HG03565 (cell line): ENCODE results near the gene FGF16.
"Not testable (repeated sequence)": the region's sequence is repeated elsewhere in the genome, so short reads cannot be mapped to it uniquely, and the experiment has no call there.

Source experiments
- ATAC-seq: cut with Tn5 transposase; IDR thresholded peaks from one replicate; pipeline ENCODE4 v1.9.1; 2021; ENCODE audit warnings: mild to moderate bottlenecking, moderate library complexity; ENCODE audit not compliant: unreplicated experiment

The FGF16 gene

GRCh38 chrX:77446908-77447652 lies at the start of gene FGF16:
FGF16 (plus strand) TSS chrX:77447389; CDS start chrX:77447675, 286 bp downstream.
- ATAC-seq, result no peak

GRCh38 chrX:77398330-77398954 lies 48.7 kb upstream of the FGF16 start:
- ATAC-seq, result no peak

GRCh38 chrX:77404419-77404818 lies 42.8 kb upstream of the FGF16 start:
- no peak for ATAC-seq

- not testable (repeated sequence) for ATAC-seq
These were observed 39.4 kb upstream of the FGF16 start for GRCh38 chrX:77407821-77408220.

GRCh38 chrX:77412631-77413030 lies 34.6 kb upstream of the FGF16 start:
- ATAC-seq, result no peak

- ATAC-seq, result no peak
These were observed 32.0 kb upstream of the FGF16 start for GRCh38 chrX:77415161-77415560.

- no peak for ATAC-seq
These were observed 31.3 kb upstream of the FGF16 start for GRCh38 chrX:77415882-77416281.

- ATAC-seq, result peak; percentile 45
These were observed 24.1 kb upstream of the FGF16 start for GRCh38 chrX:77422891-77423648.

GRCh38 chrX:77426811-77427210 lies 20.4 kb upstream of the FGF16 start:
- ATAC-seq, result no peak

- ATAC-seq, result no peak
These were observed 19.6 kb upstream of the FGF16 start for GRCh38 chrX:77427611-77428010.

- no peak for ATAC-seq
These were observed 18.6 kb upstream of the FGF16 start for GRCh38 chrX:77428551-77428950.

GRCh38 chrX:77431227-77431626 lies 16.0 kb upstream of the FGF16 start:
- ATAC-seq, result no peak

- no peak for ATAC-seq
These were observed 14.2 kb upstream of the FGF16 start for GRCh38 chrX:77433001-77433400.

GRCh38 chrX:77434962-77435361 lies 12.2 kb upstream of the FGF16 start:
- no peak for ATAC-seq

- no peak for ATAC-seq
These were observed 10.9 kb upstream of the FGF16 start for GRCh38 chrX:77436271-77436670.

- ATAC-seq, result no peak
These were observed 10.5 kb upstream of the FGF16 start for GRCh38 chrX:77436682-77437081.

- ATAC-seq, result no peak
These were observed 6.9 kb upstream of the FGF16 start for GRCh38 chrX:77440330-77440729.

GRCh38 chrX:77441033-77441432 lies 6.2 kb upstream of the FGF16 start:
- no peak for ATAC-seq

GRCh38 chrX:77441479-77441878 lies 5.7 kb upstream of the FGF16 start:
- no peak for ATAC-seq

- no peak for ATAC-seq
These were observed 4.5 kb upstream of the FGF16 start for GRCh38 chrX:77442728-77443127.

GRCh38 chrX:77444075-77444474 lies 3.1 kb upstream of the FGF16 start:
- no peak for ATAC-seq

GRCh38 chrX:77444545-77444944 lies 2.6 kb upstream of the FGF16 start:
- no peak for ATAC-seq
